ENCODE data around the gene RCAN1.

DNA sequence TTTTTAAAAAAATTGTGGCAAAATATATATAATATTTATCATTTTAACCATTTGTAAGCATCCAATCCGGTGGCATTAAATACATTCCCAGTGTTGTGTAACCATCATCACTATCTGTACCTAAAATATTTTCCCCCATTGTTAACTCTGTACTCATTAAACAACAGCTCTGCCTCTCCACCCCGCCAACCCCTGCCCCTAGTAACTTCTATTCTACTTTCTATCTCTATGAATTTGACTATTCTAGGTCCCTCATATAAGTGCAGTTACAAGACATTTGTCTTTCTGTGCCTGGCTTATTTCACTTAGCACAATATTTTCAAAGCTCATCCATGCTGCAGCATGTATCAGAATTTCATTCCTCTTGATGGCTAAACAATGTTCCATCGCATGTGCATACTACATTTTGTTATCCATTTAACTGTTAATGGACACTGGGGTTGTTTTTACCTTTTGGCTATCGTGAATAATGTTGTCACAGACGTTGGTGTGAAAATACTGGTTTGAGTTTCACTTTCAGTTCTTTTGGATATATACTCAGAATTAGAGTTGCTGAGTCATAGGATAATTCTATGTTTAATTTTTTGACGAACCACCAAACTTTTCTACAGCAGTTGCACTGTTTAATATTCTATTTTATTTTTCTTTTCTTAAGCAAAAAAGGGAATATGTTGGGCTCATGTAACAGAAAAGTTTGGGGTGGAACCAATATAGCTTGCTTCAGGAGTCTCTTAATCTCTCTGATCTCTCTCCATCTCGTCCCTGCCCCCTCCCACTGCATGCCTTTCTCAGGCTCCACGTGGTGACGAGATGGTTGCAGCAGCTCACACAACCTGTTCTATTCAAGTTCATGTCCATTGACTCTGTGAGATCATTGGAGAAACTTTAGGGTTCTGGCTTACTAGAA lies 25.2 kb upstream of the RCAN1 start:
- TF ChIP-seq, protein P1, sequence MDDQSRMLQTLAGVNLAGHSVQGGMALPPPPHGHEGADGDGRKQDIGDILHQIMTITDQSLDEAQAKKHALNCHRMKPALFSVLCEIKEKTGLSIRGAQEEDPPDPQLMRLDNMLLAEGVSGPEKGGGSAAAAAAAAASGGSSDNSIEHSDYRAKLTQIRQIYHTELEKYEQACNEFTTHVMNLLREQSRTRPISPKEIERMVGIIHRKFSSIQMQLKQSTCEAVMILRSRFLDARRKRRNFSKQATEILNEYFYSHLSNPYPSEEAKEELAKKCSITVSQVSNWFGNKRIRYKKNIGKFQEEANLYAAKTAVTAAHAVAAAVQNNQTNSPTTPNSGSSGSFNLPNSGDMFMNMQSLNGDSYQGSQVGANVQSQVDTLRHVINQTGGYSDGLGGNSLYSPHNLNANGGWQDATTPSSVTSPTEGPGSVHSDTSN (CRISPR knock-in tag; IDR thresholded peaks at IDR 0.05; ENCODE audit: borderline replicate concordance): no peak
- TF ChIP-seq SIN3B (IDR thresholded peaks at IDR 0.05; ENCODE audit: low read length) (no peak), ZNF589 (CRISPR knock-in tag; conservative IDR thresholded peaks at IDR 0.05) (no peak), ZNF280D (CRISPR knock-in tag; IDR thresholded peaks at IDR 0.05) (no peak), POLR2AphosphoS5 (IDR thresholded peaks at IDR 0.05; ENCODE audit: low read depth, low read length) (no peak), KDM5B (CRISPR knock-in tag; IDR thresholded peaks at IDR 0.05; ENCODE audit: borderline replicate concordance) (no peak)
- TF ChIP-seq, protein P2, sequence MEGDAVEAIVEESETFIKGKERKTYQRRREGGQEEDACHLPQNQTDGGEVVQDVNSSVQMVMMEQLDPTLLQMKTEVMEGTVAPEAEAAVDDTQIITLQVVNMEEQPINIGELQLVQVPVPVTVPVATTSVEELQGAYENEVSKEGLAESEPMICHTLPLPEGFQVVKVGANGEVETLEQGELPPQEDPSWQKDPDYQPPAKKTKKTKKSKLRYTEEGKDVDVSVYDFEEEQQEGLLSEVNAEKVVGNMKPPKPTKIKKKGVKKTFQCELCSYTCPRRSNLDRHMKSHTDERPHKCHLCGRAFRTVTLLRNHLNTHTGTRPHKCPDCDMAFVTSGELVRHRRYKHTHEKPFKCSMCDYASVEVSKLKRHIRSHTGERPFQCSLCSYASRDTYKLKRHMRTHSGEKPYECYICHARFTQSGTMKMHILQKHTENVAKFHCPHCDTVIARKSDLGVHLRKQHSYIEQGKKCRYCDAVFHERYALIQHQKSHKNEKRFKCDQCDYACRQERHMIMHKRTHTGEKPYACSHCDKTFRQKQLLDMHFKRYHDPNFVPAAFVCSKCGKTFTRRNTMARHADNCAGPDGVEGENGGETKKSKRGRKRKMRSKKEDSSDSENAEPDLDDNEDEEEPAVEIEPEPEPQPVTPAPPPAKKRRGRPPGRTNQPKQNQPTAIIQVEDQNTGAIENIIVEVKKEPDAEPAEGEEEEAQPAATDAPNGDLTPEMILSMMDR (CRISPR knock-in tag; IDR thresholded peaks at IDR 0.05): no peak
- TF ChIP-seq, protein P3, sequence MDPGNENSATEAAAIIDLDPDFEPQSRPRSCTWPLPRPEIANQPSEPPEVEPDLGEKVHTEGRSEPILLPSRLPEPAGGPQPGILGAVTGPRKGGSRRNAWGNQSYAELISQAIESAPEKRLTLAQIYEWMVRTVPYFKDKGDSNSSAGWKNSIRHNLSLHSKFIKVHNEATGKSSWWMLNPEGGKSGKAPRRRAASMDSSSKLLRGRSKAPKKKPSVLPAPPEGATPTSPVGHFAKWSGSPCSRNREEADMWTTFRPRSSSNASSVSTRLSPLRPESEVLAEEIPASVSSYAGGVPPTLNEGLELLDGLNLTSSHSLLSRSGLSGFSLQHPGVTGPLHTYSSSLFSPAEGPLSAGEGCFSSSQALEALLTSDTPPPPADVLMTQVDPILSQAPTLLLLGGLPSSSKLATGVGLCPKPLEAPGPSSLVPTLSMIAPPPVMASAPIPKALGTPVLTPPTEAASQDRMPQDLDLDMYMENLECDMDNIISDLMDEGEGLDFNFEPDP (CRISPR knock-in tag; conservative IDR thresholded peaks at IDR 0.05): no peak
- TF ChIP-seq, protein P4, sequence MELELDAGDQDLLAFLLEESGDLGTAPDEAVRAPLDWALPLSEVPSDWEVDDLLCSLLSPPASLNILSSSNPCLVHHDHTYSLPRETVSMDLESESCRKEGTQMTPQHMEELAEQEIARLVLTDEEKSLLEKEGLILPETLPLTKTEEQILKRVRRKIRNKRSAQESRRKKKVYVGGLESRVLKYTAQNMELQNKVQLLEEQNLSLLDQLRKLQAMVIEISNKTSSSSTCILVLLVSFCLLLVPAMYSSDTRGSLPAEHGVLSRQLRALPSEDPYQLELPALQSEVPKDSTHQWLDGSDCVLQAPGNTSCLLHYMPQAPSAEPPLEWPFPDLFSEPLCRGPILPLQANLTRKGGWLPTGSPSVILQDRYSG (CRISPR knock-in tag; IDR thresholded peaks at IDR 0.05): no peak

Measured in HepG2 (cell line).